ENCODE data around the gene FBXL7.

The FBXL7 gene

GRCh38 chr5:15904899-15905830 lies 405.2 kb downstream of the FBXL7 start:
- ATAC-seq: no peak

- no peak for ATAC-seq
These were observed 414.7 kb downstream of the FBXL7 start for GRCh38 chr5:15914638-15915037.

DNA sequence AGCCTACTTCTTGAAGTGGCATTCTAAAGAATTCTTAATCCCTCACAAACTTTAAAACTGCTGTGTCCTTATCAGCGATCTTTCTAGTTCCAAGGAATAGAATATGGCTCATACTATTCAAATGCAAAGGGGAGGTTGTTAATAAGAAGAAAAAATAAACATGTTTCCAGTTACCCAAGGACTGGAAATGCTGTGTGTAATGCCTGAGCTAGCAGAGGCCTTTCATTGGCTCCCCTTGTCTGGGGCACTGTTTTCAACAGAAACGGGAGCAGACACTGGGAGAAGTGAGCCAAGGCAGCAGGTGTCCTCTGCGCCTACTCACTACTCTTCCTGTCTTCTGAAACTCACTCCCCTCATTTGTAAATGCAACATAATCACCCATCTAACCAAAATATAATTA lies 426.6 kb downstream of the FBXL7 start:
- no peak for ATAC-seq

DNA sequence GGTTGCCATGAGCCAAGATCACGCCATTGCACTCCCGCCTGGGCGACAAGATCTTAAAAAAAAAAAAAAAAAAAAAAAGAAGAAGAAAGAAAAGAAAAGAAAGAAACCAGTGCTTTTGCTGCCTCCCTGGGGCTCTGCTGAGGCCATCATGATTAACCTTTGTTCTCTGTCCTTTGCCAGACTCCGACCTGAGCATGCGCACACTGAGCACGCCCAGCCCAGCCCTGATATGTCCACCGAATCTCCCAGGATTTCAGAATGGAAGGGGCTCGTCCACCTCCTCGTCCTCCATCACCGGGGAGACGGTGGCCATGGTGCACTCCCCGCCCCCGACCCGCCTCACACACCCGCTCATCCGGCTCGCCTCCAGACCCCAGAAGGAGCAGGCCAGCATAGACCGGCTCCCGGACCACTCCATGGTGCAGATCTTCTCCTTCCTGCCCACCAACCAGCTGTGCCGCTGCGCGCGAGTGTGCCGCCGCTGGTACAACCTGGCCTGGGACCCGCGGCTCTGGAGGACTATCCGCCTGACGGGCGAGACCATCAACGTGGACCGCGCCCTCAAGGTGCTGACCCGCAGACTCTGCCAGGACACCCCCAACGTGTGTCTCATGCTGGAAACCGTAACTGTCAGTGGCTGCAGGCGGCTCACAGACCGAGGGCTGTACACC lies 427.9 kb downstream of the FBXL7 start:
- no peak for ATAC-seq

DNA sequence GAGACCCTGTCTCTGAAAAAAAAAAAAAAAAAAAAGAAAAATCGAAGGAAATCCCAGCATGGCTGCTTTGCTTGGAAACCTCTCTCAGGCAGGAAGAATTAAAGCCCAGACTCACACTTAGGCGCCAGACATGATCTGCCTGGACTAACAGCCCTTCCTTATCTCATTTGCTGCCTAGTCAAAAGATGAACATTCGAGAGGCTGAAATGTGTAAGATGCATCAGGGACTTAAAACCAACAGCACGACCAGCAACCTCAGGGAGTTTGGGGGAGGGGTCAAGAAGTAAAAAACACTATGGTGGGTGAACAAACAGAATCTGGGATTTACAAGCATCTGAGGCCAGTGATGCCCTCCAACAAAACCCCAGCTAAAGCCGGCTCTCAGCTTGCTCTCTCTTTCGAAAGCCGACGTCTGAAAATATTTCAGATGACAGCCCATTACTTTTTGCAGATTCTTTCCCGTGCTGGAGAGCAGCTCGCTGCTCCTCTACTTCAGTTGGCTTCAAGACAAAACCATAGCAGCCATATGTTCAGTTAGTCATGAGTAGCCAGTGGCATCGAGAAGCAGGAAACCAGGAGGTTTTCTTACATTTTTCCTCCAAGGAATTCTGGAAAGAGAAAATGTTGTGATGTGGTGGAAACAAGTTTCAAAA lies 429.8 kb downstream of the FBXL7 start:
- no peak for ATAC-seq

DNA sequence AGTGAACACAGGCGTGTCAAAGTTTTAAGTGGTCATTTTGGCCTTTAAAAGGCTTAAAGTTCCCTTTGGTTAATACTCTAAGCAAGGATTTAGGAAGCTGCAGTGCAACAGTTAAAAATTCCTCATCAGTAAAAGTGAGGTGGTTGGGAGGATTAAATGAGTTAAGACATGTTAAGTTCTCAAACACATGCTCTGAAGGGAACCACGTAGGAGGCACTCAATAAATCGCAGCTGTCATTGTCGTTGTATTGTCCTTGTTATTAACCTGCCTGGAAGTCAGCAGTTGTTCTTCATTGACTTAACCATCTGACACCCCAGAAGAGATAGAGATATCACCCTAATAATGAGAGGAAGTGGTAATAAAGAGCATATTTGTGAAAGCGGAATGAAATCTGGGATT lies 432.1 kb downstream of the FBXL7 start:
- no peak for ATAC-seq

DNA sequence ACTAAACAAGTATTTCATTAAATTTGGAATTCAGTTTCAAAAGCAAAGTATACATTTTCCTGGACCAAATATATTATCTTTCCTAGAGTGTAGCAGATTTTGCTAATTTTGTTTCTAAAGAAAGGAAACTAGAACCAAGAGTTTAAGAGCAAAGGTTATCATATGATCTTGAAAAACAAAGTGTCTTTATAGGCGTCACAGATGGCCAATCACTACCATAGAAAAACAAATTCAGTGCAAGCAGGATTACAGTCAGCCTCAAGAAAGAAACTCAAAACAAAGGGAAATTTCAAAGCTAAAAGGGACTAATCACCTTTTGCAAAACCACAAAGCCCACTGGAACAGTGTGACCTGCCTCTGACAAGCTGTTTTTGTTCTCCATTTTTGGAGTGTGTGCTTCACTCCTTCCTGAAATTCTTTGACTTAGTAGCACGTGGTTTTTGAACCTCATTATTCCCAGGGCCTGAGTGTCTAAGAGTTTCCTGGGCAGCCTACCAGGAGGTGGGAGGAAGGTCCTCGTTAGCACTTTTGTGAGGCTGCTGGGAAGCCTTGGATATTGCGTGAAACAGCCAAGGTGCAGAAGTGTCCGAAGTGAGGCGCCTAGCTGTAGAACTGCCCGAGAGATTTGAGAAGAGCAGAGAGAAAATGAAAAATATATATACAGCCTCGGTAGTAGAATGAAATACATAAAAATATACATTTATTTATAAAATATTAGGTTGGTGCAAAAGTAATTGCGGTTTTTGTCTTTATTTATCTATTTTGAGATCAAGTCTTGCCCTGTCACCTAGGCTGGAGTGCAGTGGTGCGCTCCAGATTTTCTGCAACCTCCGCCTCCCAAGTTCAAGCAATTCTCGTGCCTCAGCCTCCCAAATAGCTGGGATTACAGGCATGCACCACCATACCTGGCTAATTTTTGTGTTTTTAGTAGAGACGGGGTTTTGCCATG lies 433.6 kb downstream of the FBXL7 start:
- ATAC-seq: no peak

DNA sequence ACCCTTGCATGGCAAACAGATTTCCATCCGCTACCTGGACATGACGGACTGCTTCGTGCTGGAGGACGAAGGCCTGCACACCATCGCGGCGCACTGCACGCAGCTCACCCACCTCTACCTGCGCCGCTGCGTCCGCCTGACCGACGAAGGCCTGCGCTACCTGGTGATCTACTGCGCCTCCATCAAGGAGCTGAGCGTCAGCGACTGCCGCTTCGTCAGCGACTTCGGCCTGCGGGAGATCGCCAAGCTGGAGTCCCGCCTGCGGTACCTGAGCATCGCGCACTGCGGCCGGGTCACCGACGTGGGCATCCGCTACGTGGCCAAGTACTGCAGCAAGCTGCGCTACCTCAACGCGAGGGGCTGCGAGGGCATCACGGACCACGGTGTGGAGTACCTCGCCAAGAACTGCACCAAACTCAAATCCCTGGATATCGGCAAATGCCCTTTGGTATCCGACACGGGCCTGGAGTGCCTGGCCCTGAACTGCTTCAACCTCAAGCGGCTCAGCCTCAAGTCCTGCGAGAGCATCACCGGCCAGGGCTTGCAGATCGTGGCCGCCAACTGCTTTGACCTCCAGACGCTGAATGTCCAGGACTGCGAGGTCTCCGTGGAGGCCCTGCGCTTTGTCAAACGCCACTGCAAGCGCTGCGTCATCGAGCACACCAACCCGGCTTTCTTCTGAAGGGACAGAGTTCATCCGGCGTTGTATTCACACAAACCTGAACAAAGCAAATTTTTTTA lies 436.7 kb downstream of the FBXL7 start:
- ATAC-seq: no peak

GRCh38 chr5:15937708-15938107 lies 437.7 kb downstream of the FBXL7 start:
- ATAC-seq: no peak

DNA sequence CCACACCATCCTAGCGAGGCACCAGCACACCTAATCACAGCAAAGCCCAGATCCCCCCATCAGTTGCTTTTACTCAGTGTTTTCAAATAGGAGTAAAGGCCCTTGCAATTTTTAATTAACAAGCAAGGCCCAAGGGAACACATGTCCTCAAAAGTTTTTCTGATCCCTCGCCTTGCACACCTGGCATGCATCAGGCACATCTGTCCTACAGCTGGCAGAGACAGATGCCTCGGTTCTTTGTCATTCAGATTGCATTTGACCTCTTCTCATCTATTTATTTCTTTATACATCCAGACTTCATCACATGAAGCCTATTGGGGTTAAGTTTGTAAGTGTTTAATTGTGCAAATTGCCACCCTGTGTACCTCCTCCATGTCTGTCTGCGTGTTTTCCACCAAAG lies 438.2 kb downstream of the FBXL7 start:
- ATAC-seq: no peak

- no peak for ATAC-seq
These were observed 439.0 kb downstream of the FBXL7 start for GRCh38 chr5:15938961-15939360.

DNA sequence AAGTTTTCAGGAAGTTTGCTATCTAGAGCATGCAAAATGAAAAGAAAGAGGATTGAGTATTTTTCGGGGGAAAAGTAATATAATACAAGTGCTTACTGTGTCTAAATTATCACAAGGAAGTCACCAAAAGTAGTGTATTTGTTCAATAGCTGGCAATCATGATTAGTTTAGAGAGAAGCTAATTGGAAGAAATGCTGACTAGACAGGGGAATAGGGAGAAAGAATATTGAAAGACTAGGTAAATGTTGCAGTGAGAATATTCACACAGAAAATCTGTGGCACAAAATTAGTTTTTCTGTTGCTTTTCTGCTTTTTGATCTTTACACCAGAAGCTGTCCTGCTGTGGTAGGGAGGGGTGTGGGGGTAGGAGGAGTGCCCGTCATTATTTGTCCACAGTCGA lies 440.9 kb downstream of the FBXL7 start:
- ATAC-seq: no peak

GRCh38 chr5:15943487-15943886 lies 443.5 kb downstream of the FBXL7 start:
- no peak for ATAC-seq

GRCh38 chr5:15946026-15946425 lies 446.0 kb downstream of the FBXL7 start:
- ATAC-seq: no peak

DNA sequence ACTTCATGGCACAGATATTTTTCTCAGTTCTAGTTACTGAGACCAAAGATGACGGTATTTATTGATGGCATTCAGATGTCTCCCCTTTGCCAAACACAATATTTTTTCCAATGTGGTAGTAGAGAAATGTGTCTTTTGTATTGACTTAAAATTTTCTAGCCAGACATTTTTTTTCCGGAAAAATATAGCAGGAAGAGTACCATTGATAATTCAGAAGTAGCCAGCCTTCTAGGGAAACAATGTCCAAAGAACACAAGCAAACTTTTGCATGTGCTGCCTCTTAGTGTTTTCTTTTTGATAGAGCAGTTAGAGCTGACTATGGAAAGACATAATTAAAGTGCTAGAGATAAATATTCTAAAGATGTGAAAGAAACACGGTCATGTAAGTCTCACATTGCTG lies 448.2 kb downstream of the FBXL7 start:
- ATAC-seq: no peak

- ATAC-seq: no peak
These were observed 451.1 kb downstream of the FBXL7 start for GRCh38 chr5:15951126-15951525.

DNA sequence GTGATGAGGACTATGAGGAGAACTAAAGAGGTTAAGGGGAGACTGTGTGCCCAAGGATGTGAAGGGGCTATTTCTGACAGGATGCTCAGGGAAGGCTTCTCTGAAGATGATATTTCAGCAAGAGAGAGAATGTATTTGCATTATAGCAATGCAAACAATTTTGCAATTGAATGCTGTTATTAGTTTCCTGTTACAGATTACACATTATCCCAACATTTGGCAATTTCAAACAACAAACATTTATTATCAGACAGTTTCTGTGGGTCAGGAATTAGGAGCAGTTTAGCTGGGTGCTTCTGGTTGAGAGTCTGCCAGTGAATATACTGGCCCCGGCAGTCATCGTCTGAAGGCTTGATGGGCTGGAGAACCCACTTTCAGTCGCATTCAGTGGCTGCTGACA lies 451.6 kb downstream of the FBXL7 start:
- no peak for ATAC-seq

DNA sequence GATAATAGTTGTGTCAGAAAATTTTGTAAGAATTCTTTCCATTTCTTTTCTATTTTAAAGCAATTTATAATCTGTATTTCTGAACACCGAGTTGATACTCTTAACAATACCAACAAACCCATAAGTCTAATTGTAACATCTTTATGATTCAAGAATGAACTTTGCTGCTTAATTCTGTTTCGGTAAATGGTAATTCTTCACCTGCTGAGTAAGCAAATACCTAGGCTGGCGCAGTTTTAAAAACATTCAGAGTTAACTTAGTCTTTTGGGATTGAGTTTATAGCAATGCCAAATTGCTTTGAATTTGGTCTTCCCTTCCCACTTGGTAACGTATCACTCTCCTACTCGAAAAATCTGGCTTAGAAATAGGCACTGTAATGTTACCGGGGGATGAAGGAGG lies 456.6 kb downstream of the FBXL7 start:
- no peak for ATAC-seq

DNA sequence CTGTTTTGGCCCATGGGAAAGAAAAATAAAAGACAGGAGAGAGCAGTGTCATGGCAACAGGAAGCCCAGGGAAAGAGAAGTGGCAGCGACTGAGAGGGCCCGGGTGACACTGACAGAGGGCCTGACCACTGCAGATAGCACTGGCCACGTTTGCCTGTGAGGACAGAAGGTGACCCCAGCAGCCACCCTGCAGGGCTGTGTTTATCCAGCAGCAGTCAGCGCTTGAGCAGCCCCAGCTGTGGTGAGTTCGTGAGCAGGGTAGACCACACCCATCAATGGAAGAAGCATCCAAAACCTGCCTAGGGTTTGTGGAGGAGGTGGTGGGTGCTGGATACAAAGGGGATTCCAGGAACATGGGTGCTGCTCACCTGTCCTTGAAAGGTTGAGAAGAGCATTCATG lies 457.1 kb downstream of the FBXL7 start:
- no peak for ATAC-seq

DNA sequence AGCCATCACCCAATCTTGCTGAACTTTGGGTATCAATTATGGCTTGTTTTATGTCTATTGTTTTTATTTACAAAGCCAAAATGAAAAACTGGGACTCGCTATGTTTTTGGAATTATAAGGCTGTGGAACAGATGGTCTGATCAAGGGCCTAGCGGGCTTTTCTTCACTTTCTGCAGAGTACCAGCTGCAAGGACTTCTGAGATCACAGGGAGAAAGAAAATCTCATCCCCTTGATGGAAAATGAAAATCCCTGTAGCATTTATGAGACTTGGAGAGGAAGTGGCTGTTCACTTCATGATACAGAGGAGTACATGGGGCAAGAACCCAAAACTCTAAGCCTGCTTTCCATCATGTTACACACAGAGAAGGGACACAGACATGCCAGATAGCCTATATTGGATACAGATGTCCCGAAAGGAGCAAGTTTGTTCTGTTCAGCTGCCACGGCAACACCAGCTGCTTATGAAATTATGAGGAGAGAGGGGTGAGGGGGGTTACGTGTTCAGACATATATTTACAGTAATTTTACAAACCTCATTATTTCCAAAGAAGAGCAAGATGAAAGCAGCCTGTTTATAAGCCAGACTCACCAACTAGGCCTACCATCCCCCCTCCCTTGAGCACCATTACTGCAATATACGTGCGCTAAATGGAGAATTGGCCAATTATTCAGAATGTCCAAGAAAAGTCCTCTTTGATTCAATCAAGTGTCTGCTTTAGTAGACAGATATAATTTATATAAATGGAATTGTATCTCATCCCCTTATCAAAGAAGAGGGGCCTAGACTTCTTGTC lies 459.6 kb downstream of the FBXL7 start:
- ATAC-seq: no peak

DNA sequence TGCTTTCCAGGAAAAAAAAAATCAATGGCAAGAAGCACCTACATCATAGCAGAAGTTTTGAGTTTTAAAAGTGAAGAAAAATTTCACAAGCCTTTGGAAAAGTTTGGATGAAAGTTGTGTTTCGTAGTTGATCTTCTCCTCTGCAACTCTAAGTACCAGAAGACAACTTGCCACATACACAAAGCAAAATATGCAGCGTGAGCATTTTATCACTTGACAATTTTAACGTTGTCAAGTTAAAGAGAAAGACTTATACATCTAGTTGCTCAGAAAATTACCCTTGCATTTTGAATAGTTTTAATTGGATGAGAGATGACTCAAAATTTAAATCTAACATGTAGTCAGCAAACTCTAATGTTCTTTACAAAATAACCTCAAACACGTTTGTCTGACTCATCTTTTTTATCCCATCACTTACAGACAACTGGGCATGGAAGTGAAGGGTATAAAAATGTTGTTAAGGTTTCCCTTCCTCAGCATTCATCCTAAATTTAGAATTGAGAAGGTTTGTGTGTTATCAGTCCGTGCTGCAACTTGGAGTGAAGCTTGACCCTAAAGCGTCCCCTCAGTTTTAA lies 466.2 kb downstream of the FBXL7 start:
- no peak for ATAC-seq

Measured in activated CD4-positive, CD25-positive, alpha-beta regulatory T cell treated with anti-CD3 and anti-CD28 coated beads, Interleukin-2, amount 50 U/mL, for 24 hours (primary cell).